ENCODE data around the gene MGAM2. TPM values are rescaled to one million over a fixed set of nuclear protein-coding genes. Genes with fewer than 3 reads are reported as not detected.
A peak's percentile ranks its signal among the peaks of the same experiment; 100 is the strongest.

The MGAM2 gene
- total and polyA plus RNA-seq, 2 experiments from 2014 or later = 0.07 TPM; not detected in 1

DNA sequence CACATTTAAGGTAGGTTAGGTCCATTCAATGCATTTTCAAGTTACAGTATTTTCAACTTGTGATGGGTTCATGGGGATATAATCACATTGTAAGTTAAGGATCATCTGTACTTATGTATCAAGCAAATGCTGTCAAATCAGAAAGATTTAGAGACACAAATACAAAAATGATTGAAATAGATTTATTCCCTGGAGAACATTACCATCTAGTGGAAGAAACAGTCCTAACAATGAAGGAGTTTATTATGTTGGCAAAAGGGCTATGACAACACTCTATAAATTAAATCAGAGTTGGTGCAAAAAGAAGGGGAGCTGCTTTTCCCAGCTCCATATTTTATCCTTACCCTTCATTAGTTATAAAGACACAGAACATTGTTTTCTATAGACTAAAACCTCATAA is 77.3 kb downstream of the MGAM2 start:
- no peaks in the 10 kb centered on the region for H3K9me3 Mint-ChIP-seq
- Histone ChIP-seq H3K27me3 (ENCODE audit: insufficient read depth) (no peaks in the 10 kb centered on the region), H3K79me2 (replicated peaks; ENCODE audit: insufficient read depth) (no peaks in the 10 kb centered on the region), H4K20me1 (replicated peaks; ENCODE audit: insufficient read depth) (no peaks in the 10 kb centered on the region), H3K36me3 (ENCODE audit: insufficient read depth) (no peaks in the 10 kb centered on the region), H3K4me1 (ENCODE audit: insufficient read depth) (no peaks in the 10 kb centered on the region), H3K4me3 (no peak overlapping the region), H3K9me2 (ENCODE audit: insufficient read depth) (no peaks in the 10 kb centered on the region), H3K27ac (ENCODE audit: low read depth) (no peak overlapping the region), H3K4me2 (no peak overlapping the region), H3F3A (replicated peaks; ENCODE audit: low read depth) (no peaks in the 10 kb centered on the region), H2AFZ (no peak overlapping the region)
- no peaks in the 10 kb centered on the region for H3K27me3 Mint-ChIP-seq (ENCODE audit: insufficient read depth, low read depth, poor library complexity)
- ATAC-seq (no peak), DNase-seq (ENCODE audit: low spot score) (peak; percentile 36)
- no peaks in the 10 kb centered on the region for H3K36me3 Mint-ChIP-seq (ENCODE audit: low read depth)
- no peak overlapping the region for H3K4me3 Mint-ChIP-seq
- TF ChIP-seq, protein P1, sequence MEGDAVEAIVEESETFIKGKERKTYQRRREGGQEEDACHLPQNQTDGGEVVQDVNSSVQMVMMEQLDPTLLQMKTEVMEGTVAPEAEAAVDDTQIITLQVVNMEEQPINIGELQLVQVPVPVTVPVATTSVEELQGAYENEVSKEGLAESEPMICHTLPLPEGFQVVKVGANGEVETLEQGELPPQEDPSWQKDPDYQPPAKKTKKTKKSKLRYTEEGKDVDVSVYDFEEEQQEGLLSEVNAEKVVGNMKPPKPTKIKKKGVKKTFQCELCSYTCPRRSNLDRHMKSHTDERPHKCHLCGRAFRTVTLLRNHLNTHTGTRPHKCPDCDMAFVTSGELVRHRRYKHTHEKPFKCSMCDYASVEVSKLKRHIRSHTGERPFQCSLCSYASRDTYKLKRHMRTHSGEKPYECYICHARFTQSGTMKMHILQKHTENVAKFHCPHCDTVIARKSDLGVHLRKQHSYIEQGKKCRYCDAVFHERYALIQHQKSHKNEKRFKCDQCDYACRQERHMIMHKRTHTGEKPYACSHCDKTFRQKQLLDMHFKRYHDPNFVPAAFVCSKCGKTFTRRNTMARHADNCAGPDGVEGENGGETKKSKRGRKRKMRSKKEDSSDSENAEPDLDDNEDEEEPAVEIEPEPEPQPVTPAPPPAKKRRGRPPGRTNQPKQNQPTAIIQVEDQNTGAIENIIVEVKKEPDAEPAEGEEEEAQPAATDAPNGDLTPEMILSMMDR (conservative IDR thresholded peaks at IDR 0.05; ENCODE audit: low read depth in 2 of 2) = peak in 1 of 2 experiments; percentile 62; a peak in 3 of 4 replicates
- no peak for TF ChIP-seq POLR2AphosphoS5 (IDR thresholded peaks at IDR 0.05; ENCODE audit: low read depth)
- H3K4me1 Mint-ChIP-seq = no peaks in the 10 kb centered on the region
- H3K27ac Mint-ChIP-seq = no peak overlapping the region

DNA sequence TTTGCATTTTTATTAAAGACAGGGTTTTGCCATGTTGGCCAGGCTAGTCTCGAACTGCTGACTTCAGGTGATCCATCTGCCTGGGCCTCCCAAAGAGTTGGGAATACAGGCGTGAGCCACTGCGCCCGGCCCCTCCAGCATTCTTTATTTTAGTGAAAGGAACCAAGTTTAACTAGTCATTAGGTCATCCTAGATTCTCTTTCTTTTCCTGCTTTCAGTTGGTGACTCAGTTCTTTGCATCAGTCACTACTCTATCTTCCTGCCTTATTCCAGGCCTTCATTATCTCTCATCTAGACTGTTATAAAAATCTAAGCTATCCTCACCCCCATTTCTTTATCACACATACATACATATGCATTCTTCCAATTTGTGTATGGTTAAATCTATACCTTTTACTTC is 82.7 kb downstream of the MGAM2 start:
- Mint-ChIP-seq H3K36me3 (ENCODE audit: low read depth) (no peaks in the 10 kb centered on the region), H3K27ac (no peak overlapping the region), H3K4me3 (no peak overlapping the region), H3K9me3 (no peaks in the 10 kb centered on the region), H3K27me3 (ENCODE audit: insufficient read depth, low read depth, poor library complexity) (no peaks in the 10 kb centered on the region), H3K4me1 (no peaks in the 10 kb centered on the region)
- Histone ChIP-seq H3K27ac (ENCODE audit: low read depth) (no peak overlapping the region), H3F3A (replicated peaks; ENCODE audit: low read depth) (no peaks in the 10 kb centered on the region), H3K79me2 (replicated peaks; ENCODE audit: insufficient read depth) (no peaks in the 10 kb centered on the region), H3K36me3 (ENCODE audit: insufficient read depth) (no peaks in the 10 kb centered on the region), H3K27me3 (ENCODE audit: insufficient read depth) (no peaks in the 10 kb centered on the region), H3K4me3 (no peak overlapping the region), H3K9me2 (ENCODE audit: insufficient read depth) (no peaks in the 10 kb centered on the region), H4K20me1 (replicated peaks; ENCODE audit: insufficient read depth) (no peaks in the 10 kb centered on the region), H3K4me1 (ENCODE audit: insufficient read depth) (no peaks in the 10 kb centered on the region), H2AFZ (no peak overlapping the region), H3K4me2 (no peak overlapping the region)
- no peak for ATAC-seq
- no peak for DNase-seq (ENCODE audit: low spot score)
- TF ChIP-seq POLR2AphosphoS5 (IDR thresholded peaks at IDR 0.05; ENCODE audit: low read depth) (no peak), EZH2 (IDR thresholded peaks at IDR 0.05; ENCODE audit: low read depth, unreplicated experiment) (no peak), CREB1 (CRISPR knock-in tag; IDR thresholded peaks at IDR 0.05; ENCODE audit: low read depth) (no peak), STAT1 (IDR thresholded peaks at IDR 0.05; ENCODE audit: unreplicated experiment) (no peak), ZNF114 (CRISPR knock-in tag; IDR thresholded peaks at IDR 0.05) (no peak), EZH2phosphoT487 (IDR thresholded peaks at IDR 0.05; ENCODE audit: unreplicated experiment) (no peak), JUNB (IDR thresholded peaks at IDR 0.05; ENCODE audit: unreplicated experiment) (no peak)
- TF ChIP-seq, protein P2, sequence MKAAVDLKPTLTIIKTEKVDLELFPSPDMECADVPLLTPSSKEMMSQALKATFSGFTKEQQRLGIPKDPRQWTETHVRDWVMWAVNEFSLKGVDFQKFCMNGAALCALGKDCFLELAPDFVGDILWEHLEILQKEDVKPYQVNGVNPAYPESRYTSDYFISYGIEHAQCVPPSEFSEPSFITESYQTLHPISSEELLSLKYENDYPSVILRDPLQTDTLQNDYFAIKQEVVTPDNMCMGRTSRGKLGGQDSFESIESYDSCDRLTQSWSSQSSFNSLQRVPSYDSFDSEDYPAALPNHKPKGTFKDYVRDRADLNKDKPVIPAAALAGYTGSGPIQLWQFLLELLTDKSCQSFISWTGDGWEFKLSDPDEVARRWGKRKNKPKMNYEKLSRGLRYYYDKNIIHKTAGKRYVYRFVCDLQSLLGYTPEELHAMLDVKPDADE (IDR thresholded peaks at IDR 0.05) = no peak
- TF ChIP-seq, protein P1 (conservative IDR thresholded peaks at IDR 0.05; ENCODE audit: low read depth in 2 of 2) = no peak
- TF ChIP-seq, protein P3, sequence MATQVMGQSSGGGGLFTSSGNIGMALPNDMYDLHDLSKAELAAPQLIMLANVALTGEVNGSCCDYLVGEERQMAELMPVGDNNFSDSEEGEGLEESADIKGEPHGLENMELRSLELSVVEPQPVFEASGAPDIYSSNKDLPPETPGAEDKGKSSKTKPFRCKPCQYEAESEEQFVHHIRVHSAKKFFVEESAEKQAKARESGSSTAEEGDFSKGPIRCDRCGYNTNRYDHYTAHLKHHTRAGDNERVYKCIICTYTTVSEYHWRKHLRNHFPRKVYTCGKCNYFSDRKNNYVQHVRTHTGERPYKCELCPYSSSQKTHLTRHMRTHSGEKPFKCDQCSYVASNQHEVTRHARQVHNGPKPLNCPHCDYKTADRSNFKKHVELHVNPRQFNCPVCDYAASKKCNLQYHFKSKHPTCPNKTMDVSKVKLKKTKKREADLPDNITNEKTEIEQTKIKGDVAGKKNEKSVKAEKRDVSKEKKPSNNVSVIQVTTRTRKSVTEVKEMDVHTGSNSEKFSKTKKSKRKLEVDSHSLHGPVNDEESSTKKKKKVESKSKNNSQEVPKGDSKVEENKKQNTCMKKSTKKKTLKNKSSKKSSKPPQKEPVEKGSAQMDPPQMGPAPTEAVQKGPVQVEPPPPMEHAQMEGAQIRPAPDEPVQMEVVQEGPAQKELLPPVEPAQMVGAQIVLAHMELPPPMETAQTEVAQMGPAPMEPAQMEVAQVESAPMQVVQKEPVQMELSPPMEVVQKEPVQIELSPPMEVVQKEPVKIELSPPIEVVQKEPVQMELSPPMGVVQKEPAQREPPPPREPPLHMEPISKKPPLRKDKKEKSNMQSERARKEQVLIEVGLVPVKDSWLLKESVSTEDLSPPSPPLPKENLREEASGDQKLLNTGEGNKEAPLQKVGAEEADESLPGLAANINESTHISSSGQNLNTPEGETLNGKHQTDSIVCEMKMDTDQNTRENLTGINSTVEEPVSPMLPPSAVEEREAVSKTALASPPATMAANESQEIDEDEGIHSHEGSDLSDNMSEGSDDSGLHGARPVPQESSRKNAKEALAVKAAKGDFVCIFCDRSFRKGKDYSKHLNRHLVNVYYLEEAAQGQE (IDR thresholded peaks at IDR 0.05; ENCODE audit: unreplicated experiment) = no peak
